Kidney epithelial cell (primary cell): ENCODE measurements around the gene TAP1. TPM values are rescaled to one million over a fixed set of nuclear protein-coding genes. Genes with fewer than 3 reads are reported as not detected.

Experiments
- DNase-seq: peaks from one replicate; pipeline ENCODE4 v3.0.0-alpha.2; 2010; ENCODE audit warnings: low read depth
- H3K27me3 ChIP-seq: 2 replicates; pipeline ENCODE4 v1.6.0; 2011; ENCODE audit warnings: low read length; ENCODE audit not compliant: control insufficient read depth, insufficient read depth
- H3K36me3 ChIP-seq: 2 replicates; pipeline ENCODE4 v1.5.1; 2011; ENCODE audit warnings: low read length; ENCODE audit not compliant: control insufficient read depth, insufficient read depth
- H3K4me3 ChIP-seq: 2 replicates; pipeline ENCODE4 v1.5.1; 2011; ENCODE audit warnings: low read depth, mild to moderate bottlenecking, control low read depth, low read length
- CTCF ChIP-seq: IDR thresholded peaks from 2 replicates; pipeline ENCODE4 v1.5.1; 2011; ENCODE audit warnings: mild to moderate bottlenecking, moderate library complexity, low read length, control low read depth, inconsistent platforms; ENCODE audit not compliant: insufficient read depth, poor library complexity, severe bottlenecking
- total RNA-seq: library from RNA; depleted of rRNA; stranded (reverse); fragments of >200 nt; gene quantifications from 2 replicates; pipeline ENCODE4 v1.2.3, GENCODE V29; 2015

Gene TAP1
- 77.6 and 79.1 TPM in 2 replicates for total RNA-seq

- peaks cover 2% of the 10 kb centered on the region for H3K36me3 ChIP-seq
- H3K27me3 ChIP-seq = no peaks in the 10 kb centered on the region
- DNase-seq = no peak
- peak within 1 kb of the TSS; percentile 72 for H3K4me3 ChIP-seq
- TF ChIP-seq CTCF = peak; percentile 59
Measured at GRCh38 chr6:32853541-32854375, at the start of gene TAP1, which contains the start of gene PSMB9. Gene TAP1, minus strand, starts transcription at chr6:32853704. Its CDS starts 68 bp downstream, at chr6:32853636. Gene PSMB9, plus strand, starts transcription at chr6:32854192. Its CDS starts 38 bp downstream, at chr6:32854230.

GRCh38 chr6:32895006-32895345, 41.5 kb upstream of the TAP1 start:
- Histone ChIP-seq H3K27me3 (no peaks in the 10 kb centered on the region), H3K4me3 (peak overlapping the region; percentile 53), H3K36me3 (no peaks in the 10 kb centered on the region)
- DNase-seq = no peak
- no peak for TF ChIP-seq CTCF

GRCh38 chr6:32894085-32895005, 40.8 kb upstream of the TAP1 start:
- Histone ChIP-seq H3K4me3 (peak overlapping the region; percentile 53), H3K36me3 (no peaks in the 10 kb centered on the region), H3K27me3 (no peaks in the 10 kb centered on the region)
- peak; percentile 50 for DNase-seq
- no peak for TF ChIP-seq CTCF

GRCh38 chr6:32890831-32891230, 37.3 kb upstream of the TAP1 start:
- H3K36me3 ChIP-seq = no peaks in the 10 kb centered on the region
- DNase-seq = no peak
- H3K4me3 ChIP-seq = no peak overlapping the region
- TF ChIP-seq CTCF = no peak
- no peaks in the 10 kb centered on the region for H3K27me3 ChIP-seq

- Histone ChIP-seq H3K36me3 (no peaks in the 10 kb centered on the region), H3K4me3 (no peak overlapping the region), H3K27me3 (no peaks in the 10 kb centered on the region)
- no peak for TF ChIP-seq CTCF
- no peak for DNase-seq
Measured at GRCh38 chr6:32889533-32889932, 36.0 kb upstream of the TAP1 start.
